Progenitor cell of endocrine pancreas (in vitro differentiated cells): ENCODE results near the gene NPHP4. TPM values are rescaled to one million over a fixed set of nuclear protein-coding genes. Genes with fewer than 3 reads are reported as not detected.

Experiments
- DNase-seq: peaks from one replicate; pipeline ENCODE4 v3.0.0; 2021; ENCODE audit warnings: low spot score; ENCODE audit not compliant: unreplicated experiment
- H3K27ac Mint-ChIP-seq: 2 replicates; pipeline ENCODE4 v1.8.0; 2021; ENCODE audit warnings: mild to moderate bottlenecking, moderate library complexity, mixed read lengths
- H3K27me3 Mint-ChIP-seq: 2 replicates; pipeline ENCODE4 v1.8.0; 2021; ENCODE audit warnings: mixed read lengths
- H3K36me3 Mint-ChIP-seq: 2 replicates; pipeline ENCODE4 v1.8.0; 2022; ENCODE audit warnings: mixed read lengths; ENCODE audit not compliant: insufficient read depth
- H3K4me1 Mint-ChIP-seq: 2 replicates; pipeline ENCODE4 v1.8.0; 2021; ENCODE audit warnings: low read depth, mixed read lengths
- H3K4me3 Mint-ChIP-seq: 2 replicates; pipeline ENCODE4 v1.8.0; 2021; ENCODE audit warnings: low read depth, mild to moderate bottlenecking, moderate library complexity, mixed read lengths
- H3K9me3 Mint-ChIP-seq: 2 replicates; pipeline ENCODE4 v1.8.0; 2021; ENCODE audit warnings: low read depth, mixed read lengths
- total RNA-seq: library from RNA; stranded (reverse); gene quantifications from 2 replicates; pipeline ENCODE4 v1.2.1, GENCODE V29; 2021
- TF ChIP-seq, protein P1 (sequence below): fragments of 200-600 bp; sonication (generic); IDR thresholded peaks from one replicate; pipeline ENCODE4 v1.5.0; 2021; ENCODE audit warnings: antibody characterized with exemption, mild to moderate bottlenecking; ENCODE audit not compliant: unreplicated experiment

The NPHP4 gene
- total RNA-seq, 1 donor from 2014 or later = 29.9 TPM

- Mint-ChIP-seq H3K27me3 (no peaks in the 10 kb centered on the region), H3K4me1 (peaks cover under 1% of the 10 kb centered on the region), H3K36me3 (peaks cover 1% of the 10 kb centered on the region), H3K27ac (no peak overlapping the region), H3K4me3 (no peak overlapping the region), H3K9me3 (no peaks in the 10 kb centered on the region)
- TF ChIP-seq, protein P1, sequence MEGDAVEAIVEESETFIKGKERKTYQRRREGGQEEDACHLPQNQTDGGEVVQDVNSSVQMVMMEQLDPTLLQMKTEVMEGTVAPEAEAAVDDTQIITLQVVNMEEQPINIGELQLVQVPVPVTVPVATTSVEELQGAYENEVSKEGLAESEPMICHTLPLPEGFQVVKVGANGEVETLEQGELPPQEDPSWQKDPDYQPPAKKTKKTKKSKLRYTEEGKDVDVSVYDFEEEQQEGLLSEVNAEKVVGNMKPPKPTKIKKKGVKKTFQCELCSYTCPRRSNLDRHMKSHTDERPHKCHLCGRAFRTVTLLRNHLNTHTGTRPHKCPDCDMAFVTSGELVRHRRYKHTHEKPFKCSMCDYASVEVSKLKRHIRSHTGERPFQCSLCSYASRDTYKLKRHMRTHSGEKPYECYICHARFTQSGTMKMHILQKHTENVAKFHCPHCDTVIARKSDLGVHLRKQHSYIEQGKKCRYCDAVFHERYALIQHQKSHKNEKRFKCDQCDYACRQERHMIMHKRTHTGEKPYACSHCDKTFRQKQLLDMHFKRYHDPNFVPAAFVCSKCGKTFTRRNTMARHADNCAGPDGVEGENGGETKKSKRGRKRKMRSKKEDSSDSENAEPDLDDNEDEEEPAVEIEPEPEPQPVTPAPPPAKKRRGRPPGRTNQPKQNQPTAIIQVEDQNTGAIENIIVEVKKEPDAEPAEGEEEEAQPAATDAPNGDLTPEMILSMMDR = no peak
- DNase-seq = no peak
Observed at GRCh38 chr1:5910666-5911065, 81.6 kb downstream of the NPHP4 start.

DNA sequence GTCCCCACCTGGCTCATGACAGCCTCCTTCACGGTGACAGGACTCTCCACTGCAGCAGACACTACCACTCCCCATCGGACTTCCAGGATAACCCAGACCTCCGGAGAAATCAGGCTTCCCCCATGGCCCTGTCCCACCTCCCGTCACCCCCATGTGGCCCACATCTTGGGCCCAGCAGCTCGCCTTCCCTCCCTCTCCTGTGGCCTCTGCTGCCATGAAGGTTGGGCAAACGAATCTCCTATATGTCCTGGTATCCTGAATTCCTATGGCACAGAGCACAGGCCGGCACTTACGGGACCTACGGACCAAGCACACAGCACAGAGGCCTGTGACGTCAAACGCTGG lies 82.0 kb downstream of the NPHP4 start:
- H3K36me3 Mint-ChIP-seq = peaks cover 1% of the 10 kb centered on the region
- no peaks in the 10 kb centered on the region for H3K4me1 Mint-ChIP-seq
- H3K27ac Mint-ChIP-seq = no peak overlapping the region
- no peaks in the 10 kb centered on the region for H3K9me3 Mint-ChIP-seq
- DNase-seq = no peak
- no peak overlapping the region for H3K4me3 Mint-ChIP-seq
- H3K27me3 Mint-ChIP-seq = no peaks in the 10 kb centered on the region
- TF ChIP-seq, protein P1 = no peak

DNA sequence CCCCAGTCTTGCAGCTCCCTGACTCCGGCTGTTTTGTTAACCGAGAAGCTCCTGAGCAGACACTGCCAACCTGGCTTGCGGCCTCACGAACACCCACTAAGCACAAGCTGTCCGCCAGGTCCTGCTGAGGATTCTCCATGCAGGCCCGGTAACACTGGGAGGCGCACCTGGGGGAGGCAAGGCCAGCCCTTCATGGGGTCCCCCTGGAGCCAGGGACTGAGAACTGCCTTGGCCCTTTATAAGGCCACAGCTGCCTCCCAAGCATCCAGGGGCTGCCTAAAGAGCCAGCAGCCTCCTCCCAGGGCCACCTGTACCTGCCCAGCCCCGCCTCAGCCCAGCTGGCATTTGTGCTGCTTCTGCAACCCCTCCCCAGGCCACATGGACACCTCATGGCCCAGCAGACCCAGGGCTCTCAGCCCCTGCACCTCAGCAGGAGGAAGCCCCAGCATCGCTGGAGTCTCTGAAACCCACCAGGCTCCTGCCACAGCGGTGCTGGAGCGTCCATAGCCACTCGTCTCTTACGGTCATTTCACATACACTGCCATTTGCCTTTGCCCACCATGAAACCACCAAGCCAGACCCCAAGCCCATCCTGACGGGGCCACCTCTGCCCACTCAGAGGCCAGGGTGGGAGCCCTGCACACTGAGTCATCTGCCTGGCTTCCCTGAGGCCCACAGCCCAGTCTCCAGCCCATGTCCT lies 82.5 kb downstream of the NPHP4 start:
- DNase-seq = no peak
- Mint-ChIP-seq H3K4me1 (no peaks in the 10 kb centered on the region), H3K4me3 (no peak overlapping the region), H3K36me3 (peaks cover 1% of the 10 kb centered on the region), H3K27ac (no peak overlapping the region), H3K27me3 (no peaks in the 10 kb centered on the region), H3K9me3 (no peaks in the 10 kb centered on the region)
- TF ChIP-seq, protein P1 = no peak

DNA sequence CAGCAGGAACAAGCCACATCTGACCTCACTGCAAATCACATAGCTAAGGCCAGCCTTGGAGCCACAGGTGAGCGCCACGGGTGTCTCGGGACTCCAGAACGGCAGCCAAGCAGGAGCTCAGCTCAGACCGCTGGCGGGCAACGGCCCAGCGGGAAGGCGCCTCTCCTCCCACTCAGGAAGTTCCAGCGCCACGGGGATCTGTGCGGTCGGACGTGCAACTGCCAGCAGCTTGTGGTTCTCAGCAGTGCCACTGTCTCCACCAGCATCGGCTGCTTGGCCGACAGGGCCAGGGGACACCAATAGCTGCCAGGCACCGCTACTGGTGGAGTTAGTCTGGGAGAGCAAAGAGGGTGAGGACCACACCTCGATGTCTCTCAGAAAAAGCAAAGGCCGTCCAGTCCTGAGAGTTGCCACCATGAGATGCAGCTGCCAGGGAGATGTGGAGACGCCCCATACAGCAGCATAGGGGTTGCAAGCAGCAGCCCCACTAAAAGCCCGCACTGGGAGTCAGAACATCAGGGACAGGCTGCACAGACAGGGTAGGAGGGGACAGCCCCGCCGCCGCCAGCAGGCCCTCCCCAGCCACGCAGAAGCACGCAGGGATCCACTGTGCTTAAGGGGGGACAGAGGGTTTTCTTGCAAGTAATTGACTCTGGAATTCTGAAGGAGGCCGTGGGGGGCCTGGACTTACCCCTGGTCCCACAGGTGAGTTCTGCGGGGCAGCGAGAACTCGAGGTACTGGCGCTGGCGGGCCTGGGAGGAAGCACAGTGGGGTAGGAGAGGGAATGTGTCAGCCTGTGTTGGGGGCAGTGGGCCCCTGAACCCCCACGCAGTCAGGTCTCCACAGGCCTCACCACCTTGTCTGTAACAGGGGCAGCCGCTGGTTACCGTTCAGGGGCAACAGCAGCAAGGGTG lies 83.5 kb downstream of the NPHP4 start:
- H3K36me3 Mint-ChIP-seq = peaks cover 7% of the 10 kb centered on the region
- H3K4me3 Mint-ChIP-seq = no peak overlapping the region
- H3K27ac Mint-ChIP-seq = no peak overlapping the region
- no peaks in the 10 kb centered on the region for H3K9me3 Mint-ChIP-seq
- TF ChIP-seq, protein P1 = no peak
- H3K27me3 Mint-ChIP-seq = no peaks in the 10 kb centered on the region
- H3K4me1 Mint-ChIP-seq = no peaks in the 10 kb centered on the region
- no peak for DNase-seq

DNA sequence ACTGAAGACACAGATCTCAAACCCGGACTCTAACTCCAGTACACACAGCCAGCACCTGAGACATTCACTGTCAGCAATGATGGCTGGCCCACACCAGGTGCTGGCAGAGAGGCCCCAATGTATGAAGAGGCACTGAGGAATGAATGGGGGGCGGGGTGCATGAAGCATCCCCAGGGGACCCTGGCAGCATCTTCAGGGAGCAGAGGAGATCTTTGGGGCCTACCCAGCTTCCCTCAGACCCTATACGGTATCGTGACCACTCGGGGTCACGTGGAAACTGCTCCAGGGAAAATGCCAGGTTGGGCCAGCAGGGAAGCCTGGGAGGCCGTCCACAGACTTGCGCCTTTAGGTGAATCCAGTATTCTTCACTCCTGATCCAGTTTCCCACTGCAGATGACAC lies 84.3 kb downstream of the NPHP4 start:
- no peaks in the 10 kb centered on the region for H3K27me3 Mint-ChIP-seq
- peaks cover 9% of the 10 kb centered on the region for H3K36me3 Mint-ChIP-seq
- H3K4me1 Mint-ChIP-seq = no peaks in the 10 kb centered on the region
- no peaks in the 10 kb centered on the region for H3K9me3 Mint-ChIP-seq
- DNase-seq = no peak
- TF ChIP-seq, protein P1 = no peak
- H3K27ac Mint-ChIP-seq = no peak overlapping the region
- no peak overlapping the region for H3K4me3 Mint-ChIP-seq
